ENCODE results near the gene KLF2. TPM values are rescaled to one million over a fixed set of nuclear protein-coding genes. Genes with fewer than 3 reads are reported as not detected.

KLF2 gene
- total RNA-seq, 1 donor from 2014 or later, result 137 TPM

DNA sequence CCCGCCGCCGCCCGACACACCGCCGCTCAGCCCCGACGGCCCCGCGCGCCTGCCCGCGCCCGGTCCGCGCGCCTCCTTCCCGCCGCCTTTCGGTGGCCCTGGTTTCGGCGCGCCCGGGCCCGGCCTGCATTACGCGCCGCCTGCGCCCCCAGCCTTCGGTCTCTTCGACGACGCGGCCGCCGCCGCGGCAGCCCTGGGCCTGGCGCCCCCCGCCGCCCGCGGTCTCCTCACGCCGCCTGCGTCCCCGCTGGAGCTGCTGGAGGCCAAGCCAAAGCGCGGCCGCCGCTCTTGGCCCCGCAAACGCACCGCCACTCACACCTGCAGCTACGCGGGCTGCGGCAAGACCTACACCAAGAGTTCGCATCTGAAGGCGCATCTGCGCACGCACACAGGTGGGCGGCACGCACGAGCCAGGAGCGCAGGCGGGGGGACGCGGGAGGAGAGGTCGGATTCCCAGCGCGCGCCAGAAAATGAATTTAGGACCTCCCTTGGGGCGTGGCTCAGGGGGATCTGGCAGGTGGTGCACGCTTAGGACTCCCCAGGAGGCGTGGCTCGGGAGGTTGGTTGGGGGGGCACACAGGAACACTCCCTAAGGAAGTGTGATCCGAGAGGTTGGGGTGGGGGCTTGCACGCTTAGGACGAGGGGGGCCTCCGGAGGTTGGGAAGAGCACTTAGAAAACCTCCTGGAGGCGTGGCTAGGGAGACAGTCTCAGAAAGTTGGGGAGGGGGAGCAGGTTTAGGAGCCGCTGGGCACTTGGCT, 1.2 kb downstream of the KLF2 start:
- peak; percentile 74 for DNase-seq
- Histone ChIP-seq H3K9me3 (no peaks in the 10 kb centered on the region), H3K36me3 (peaks cover 26% of the 10 kb centered on the region), H3K4me3 (peak overlapping the region; percentile 82), H3K4me1 (peaks cover 42% of the 10 kb centered on the region), H3K27me3 (ENCODE audit: low read depth) (no peaks in the 10 kb centered on the region), H3K27ac (peak overlapping the region; percentile 98)
- ATAC-seq, result no peak
- TF ChIP-seq, protein P1, sequence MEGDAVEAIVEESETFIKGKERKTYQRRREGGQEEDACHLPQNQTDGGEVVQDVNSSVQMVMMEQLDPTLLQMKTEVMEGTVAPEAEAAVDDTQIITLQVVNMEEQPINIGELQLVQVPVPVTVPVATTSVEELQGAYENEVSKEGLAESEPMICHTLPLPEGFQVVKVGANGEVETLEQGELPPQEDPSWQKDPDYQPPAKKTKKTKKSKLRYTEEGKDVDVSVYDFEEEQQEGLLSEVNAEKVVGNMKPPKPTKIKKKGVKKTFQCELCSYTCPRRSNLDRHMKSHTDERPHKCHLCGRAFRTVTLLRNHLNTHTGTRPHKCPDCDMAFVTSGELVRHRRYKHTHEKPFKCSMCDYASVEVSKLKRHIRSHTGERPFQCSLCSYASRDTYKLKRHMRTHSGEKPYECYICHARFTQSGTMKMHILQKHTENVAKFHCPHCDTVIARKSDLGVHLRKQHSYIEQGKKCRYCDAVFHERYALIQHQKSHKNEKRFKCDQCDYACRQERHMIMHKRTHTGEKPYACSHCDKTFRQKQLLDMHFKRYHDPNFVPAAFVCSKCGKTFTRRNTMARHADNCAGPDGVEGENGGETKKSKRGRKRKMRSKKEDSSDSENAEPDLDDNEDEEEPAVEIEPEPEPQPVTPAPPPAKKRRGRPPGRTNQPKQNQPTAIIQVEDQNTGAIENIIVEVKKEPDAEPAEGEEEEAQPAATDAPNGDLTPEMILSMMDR (IDR thresholded peaks at IDR 0.05), result no peak
- intact Hi-C loops (cut with DNase I), result no loop called here

GRCh38 chr19:16326401-16327168, 2.0 kb downstream of the KLF2 start:
- Histone ChIP-seq H3K4me1 (peaks cover 42% of the 10 kb centered on the region), H3K27ac (peak overlapping the region; percentile 98), H3K27me3 (ENCODE audit: low read depth) (no peaks in the 10 kb centered on the region), H3K36me3 (peaks cover 26% of the 10 kb centered on the region), H3K4me3 (peak overlapping the region; percentile 82), H3K9me3 (no peaks in the 10 kb centered on the region)
- DNase-seq, result peak; percentile 63
- intact Hi-C loops (cut with DNase I), result no loop called here
- TF ChIP-seq, protein P1 (IDR thresholded peaks at IDR 0.05), result no peak
- ATAC-seq, result no peak

DNA sequence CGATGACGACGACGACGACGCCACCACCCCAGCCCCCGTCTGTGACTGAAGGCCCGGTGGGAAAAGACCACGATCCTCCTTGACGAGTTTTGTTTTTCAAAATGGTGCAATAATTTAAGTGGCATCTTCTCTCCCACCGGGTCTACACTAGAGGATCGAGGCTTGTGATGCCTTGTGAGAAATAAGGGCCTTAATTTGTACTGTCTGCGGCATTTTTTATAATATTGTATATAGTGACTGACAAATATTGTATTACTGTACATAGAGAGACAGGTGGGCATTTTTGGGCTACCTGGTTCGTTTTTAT, 2.5 kb downstream of the KLF2 start:
- H3K4me3 ChIP-seq, result peak overlapping the region; percentile 82
- DNase-seq (no peak), ATAC-seq (no peak)
- H3K4me1 ChIP-seq, result peaks cover 42% of the 10 kb centered on the region
- peak overlapping the region; percentile 98 for H3K27ac ChIP-seq
- no peaks in the 10 kb centered on the region for H3K9me3 ChIP-seq
- intact Hi-C loops (cut with DNase I), result no loop called here
- TF ChIP-seq, protein P1 (IDR thresholded peaks at IDR 0.05), result no peak
- H3K36me3 ChIP-seq, result peaks cover 26% of the 10 kb centered on the region
- H3K27me3 ChIP-seq (ENCODE audit: low read depth), result no peaks in the 10 kb centered on the region

- peaks cover 42% of the 10 kb centered on the region for H3K4me1 ChIP-seq
- H3K4me3 ChIP-seq, result peak overlapping the region; percentile 82
- H3K27me3 ChIP-seq (ENCODE audit: low read depth), result no peaks in the 10 kb centered on the region
- peak overlapping the region; percentile 98 for H3K27ac ChIP-seq
- intact Hi-C loops (cut with DNase I), result no loop called here
- DNase-seq (no peak), ATAC-seq (no peak)
- peaks cover 26% of the 10 kb centered on the region for H3K36me3 ChIP-seq
- H3K9me3 ChIP-seq, result no peaks in the 10 kb centered on the region
- TF ChIP-seq, protein P1 (IDR thresholded peaks at IDR 0.05), result no peak
Observed at GRCh38 chr19:16327501-16327900, 2.9 kb downstream of the KLF2 start.

DNA sequence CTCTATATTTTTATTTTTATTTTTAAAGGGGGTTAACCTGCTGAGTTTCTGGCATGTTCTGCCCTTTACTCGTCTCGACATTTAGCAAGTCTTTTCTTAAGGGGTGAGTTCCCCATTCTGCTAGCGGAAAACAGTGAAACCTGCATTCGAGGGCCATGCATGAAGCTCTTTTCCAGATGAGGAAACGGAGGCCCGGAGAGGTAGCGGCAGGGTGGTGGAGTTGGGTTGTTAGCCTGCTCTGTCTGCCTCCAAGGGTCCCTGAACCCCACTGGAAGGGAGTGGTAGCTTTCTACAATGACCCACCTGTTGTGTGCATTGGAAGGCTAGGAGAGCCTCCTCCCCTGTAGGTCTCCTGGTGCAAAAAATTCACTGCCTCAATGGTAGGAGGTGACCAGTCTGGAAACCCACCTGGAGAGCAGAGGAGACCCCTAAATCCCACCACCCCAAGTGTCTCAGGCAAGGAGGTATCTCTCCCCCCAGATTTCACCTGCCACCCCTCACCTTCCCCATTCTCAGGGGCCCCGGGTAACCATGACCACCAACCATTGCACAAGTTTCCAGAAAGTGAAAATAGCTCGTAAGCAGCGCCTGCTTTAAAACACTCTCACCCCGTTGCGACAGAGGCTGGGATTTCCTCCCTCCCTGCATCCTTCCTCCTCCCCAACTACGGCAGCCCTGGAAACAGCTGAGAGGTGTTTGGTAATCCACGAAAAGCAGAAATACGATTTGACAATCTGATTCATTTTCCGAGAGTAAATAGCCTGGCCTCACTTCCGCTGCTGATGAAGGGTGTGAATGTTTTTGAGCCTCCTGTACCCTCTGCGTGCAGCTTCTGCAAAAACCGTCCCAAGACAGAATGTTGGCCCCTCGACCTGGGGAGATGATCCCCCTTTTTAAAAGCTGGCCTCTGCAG, 3.5 kb downstream of the KLF2 start:
- Histone ChIP-seq H3K27me3 (ENCODE audit: low read depth) (no peaks in the 10 kb centered on the region), H3K4me3 (peak overlapping the region; percentile 82), H3K36me3 (peaks cover 26% of the 10 kb centered on the region), H3K9me3 (no peaks in the 10 kb centered on the region), H3K4me1 (peaks cover 42% of the 10 kb centered on the region), H3K27ac (peak overlapping the region; percentile 98)
- peak; percentile 92 for DNase-seq
- intact Hi-C loops (cut with DNase I), result no loop called here
- TF ChIP-seq, protein P1 (IDR thresholded peaks at IDR 0.05), result no peak
- peak; percentile 30 to 49 for ATAC-seq
